CD4-positive, alpha-beta T cell treated with Interleukin-4 for 4 hours (primary cell): Measurements from ENCODE around the gene LCOR.
A peak's percentile ranks its signal among the peaks of the same experiment; 100 is the strongest.
"Not testable (repeated sequence)": the region's sequence is repeated elsewhere in the genome, so short reads cannot be mapped to it uniquely, and the experiment has no call there.

Experiments
- DNase-seq: peaks from one replicate; pipeline ENCODE4 v3.0.0-alpha.2; 2020

LCOR gene

DNA sequence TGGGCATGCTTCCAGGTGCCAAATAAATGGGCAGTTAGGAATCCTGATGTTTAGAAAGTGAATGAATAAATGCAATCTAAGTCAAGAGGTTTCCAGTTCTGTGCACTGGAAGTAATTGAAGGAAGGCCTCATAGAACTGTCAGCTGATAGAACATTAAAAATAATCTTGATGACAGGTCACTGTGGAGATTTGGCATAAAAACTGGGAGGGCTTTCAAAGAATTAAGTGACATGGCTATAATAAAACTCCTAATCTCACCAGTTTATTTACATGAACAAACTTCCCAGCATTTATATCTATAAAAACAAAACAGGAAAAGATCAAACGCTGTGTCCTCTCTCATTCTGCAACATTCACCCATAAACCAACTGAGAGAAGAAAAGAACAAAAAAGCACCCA is 183.1 kb downstream of the LCOR start:
- DNase-seq: no peak

DNA sequence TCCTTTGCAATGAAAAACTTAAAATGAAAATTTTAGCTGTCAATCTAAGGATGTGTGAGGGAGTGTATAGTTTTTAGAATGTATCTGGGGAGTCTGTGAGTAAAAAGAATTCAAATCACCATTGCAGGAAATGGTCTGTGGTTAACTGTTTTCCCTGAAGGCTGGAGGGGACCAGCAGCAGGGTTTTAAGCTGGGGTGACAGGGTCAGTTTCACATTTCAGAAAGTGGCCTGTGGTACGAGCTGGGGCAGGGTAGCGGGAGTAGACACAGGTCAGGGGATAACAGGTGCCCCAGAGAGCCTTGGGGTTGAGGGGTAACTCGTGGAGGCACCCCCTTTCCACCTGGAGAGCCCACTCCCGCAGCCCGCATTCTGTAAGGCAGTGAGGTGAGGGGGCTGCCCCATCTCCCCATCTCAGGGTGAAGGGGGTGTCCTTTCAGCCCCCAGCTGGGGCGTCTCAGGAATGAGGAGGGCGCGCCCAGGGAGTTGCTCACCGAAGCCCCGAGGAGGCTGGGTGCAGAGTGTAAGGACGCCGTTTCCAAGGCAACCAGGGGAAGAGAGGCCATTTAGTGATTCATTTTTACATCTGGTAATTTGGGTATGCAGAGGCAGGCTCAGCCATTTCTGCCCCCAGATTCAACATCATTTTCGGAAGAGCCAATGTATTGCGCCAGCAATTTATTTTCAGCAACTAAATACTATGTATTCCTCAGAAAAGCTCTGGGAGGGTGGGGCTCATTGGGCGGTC is 184.8 kb downstream of the LCOR start:
- DNase-seq: no peak

DNA sequence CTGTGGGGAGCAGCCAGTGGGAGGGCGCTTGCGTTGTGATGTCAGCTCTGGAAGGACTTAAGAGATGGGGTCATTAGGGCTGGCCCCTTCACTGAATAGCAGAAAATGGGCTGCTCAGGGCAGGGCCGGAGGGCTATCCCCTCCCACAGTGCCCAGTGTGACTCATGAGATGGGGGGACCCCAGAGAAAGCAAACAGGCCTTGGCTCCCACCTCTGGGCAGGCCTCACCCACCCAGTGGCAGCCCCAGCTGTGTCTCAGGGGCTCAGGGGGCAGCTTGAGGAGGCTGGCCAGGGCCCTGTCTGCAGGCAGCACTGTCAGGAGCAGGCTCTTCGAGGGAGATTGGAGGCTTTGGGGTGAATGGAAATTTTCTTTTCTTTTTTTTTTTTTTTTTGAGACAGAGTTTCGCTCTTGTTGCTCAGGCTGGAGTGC is 185.4 kb downstream of the LCOR start:
- DNase-seq: no peak

DNA sequence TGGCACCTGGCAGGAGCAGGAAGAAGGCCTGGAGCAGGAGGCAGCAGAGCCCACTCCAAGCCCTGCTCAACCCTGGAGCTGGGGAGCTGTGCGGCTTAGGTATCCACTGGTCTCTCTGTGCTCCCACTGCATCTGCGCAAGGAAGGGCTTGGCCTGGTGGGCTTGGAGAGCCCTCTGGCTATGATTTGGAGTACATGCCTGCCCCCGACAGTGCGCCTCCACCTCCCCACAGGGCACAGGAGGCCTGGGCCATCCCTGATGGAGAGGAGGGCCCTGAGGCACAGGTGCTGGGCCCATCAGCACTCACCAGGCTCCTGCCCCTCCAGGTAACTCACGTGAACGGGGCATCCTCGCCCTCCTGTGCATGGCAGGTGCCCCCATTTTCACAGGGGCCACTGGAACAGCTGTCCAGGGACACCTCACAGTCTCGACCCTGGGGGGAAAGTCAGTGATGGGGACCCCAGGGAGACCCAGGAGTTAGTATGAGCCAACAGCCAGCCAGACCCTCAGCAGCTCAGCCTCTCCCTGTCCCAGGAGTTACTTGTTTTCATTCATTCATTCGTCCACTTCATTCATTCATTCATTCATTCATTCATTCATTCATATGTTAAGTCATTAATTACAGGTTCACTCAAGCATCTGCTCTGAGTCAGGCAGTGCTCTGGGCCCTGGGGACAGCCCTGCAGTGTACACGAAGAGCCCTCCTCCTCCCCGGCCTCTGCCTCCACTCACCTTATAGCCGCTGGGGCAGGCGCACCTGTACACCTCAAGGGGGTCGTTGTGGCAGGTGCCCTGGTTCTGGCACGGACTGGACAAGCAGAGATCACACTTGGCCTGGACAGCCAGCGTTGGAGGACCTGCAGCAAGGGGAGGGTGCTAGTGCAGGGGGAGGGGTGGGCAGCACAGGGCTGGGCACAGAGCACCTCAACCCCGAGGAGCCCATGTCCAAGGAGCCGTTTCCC is 186.4 kb downstream of the LCOR start:
- no peak for DNase-seq

DNA sequence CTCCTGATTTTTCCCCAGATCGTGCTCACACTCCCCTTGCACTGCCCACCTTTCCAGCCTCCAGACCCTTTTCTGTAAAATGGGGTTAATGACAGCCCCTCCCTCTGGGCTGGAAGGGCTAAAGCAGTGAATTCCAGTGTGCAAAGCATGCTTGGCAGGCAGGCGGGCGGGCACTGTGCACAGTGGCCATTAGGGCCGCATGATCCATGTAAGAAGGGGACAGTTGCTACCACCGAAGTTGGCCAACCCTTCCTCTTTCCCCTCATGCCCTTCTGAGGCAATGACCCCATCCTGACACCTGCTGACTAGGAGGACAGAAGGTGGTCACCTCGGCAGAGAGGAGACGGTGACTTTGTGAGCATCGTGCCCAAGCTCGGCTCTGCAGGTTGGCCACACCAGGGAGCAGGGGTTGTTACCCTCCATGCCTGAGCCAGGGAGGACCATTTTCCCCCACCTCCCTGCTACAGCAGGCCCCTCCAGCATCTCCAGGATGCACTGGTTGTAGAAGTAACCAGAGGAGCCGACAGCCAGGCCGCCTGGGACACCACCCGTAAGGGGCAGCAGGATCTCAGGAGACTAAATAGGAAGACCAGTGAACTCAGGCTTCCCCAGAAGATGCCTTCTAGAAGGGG is 187.2 kb downstream of the LCOR start:
- DNase-seq: no peak

DNA sequence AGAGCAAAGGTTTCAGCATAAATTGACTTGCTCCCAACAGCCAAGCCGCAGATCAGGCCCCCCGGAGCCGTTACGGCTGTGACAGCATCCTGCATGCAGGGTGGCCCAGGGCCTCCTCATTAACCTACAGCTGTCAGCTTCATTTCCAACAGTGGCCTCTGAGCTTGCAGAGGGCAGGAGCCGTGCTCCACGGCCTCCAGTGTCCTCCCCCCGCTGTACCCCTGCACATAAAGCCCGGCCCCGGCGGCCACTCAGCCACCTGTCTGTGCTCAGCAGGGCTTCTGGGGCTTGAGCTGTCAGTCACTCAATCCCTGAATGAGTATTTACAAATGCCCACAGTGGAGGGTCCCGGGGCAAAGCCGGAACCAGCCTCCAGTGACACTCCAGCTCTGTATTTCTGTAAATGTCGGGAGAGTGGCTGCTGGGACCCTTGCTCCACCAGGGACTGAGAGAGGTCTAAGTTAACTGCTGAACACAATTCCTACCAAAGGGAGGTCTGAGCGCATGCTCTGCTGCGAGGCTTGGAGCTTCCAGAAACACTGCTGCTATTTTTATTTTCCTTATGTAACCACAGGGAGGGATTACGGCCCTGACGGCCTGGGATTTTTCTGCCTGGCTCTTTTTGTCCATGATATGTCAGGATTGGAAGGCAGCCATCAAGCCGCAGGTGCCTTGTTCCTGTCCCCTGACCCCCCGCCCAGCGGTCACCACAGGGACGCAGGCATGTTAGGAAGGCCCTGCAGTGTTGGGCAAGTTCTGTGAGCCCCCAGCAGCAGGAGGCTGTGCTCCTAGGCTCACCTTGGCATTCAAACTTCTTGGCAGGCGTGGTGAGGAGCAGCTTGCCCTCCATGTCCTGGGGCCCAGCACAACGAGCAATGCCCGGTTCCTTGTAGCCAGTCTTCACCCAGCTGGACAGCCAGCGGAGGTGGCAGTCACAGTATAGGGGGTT is 188.6 kb downstream of the LCOR start:
- DNase-seq: no peak

DNA sequence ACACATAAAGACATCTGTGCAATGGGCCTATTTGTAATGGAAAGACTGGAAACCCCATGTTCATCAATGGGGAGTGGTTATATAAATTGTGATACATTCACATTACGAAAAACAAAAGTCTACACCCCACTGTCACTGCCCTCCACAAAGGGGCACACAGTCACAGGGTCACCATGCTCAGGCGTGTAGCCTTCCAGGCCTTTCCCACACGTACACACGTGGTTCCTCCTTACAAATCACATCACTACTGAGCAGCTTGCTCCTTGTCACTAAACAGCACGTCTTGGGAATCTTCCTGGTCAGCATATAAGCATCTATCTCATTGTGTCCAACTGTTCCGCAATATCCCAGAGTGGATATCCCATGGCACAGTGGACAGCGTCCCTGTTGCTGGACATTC is 190.5 kb downstream of the LCOR start:
- no peak for DNase-seq

DNA sequence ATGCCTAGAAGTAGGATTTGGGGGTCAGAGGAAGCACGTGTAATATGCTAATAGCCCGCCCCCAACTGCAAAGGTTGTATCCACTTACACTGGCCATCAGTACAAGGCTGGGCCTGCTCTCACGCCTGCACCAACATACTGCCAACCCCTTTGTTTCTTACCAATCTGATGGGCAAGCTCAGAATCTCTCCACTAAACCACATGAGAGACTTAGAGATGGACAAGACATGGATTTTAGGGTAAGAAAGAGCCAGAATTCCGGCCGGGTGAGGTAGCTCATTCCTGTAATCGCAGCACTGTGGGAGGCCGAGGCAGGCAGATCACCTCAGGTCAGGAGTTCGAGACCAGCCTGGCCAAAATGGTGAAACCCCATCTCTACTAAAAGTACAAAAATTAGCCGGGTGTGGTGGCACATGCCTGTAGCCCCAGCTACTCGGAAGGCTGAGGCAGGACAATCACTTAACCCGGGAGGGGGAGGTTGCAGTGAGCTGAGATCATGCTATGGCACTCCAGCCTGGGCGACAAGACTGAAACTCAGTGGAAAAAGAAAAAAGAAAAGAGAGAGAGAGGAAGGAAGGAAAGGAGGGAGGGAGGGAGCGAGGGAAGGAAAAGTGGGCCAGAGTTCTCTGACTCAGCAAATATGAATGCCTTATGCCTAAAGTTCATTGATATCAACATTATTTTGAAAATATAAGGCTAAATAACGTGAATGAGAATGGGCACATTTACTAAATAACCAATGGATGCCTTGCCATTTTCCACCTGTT is 191.5 kb downstream of the LCOR start:
- no peak for DNase-seq

DNA sequence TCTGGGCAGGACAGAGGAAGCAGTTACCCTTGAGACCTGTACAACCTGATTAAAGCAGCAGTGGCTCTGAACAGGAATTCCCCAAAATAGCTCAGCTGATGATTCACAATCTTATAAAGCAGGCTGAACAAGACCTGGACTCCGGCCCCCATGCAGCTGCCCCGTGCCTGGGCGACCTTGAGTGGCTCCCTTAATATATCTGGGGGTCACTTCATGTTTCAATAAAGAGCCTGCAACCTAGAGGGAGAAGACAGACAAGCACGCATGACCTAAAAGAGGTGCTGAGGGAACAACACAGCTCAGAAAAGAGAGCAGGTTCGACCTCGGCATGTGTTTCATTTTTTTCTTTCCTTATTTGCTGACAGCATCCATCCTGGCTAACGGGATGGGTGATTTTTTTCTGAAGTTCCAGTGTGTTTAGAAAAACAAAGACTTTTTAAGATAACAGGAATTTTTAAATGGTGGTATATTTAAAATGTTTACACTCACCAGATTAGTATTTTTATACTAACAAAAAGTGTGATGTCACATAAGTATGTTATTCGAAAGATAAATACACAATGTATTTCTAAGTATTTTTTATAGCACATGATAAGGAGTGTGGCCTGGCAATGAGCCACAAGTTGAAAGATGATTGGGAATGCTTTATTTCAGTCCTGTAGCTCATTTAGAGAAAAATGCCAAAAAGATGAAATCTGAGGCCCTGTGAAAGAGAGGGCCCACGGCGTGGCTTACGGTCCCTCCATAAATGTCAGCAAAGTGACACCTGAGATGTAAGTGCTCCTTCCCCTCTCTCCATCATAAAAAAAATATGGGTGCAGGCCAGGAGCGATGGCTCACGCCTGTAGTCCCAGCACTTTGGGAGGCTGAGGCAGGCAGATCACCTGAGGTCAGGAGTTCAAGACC is 192.3 kb downstream of the LCOR start:
- no peak for DNase-seq

DNA sequence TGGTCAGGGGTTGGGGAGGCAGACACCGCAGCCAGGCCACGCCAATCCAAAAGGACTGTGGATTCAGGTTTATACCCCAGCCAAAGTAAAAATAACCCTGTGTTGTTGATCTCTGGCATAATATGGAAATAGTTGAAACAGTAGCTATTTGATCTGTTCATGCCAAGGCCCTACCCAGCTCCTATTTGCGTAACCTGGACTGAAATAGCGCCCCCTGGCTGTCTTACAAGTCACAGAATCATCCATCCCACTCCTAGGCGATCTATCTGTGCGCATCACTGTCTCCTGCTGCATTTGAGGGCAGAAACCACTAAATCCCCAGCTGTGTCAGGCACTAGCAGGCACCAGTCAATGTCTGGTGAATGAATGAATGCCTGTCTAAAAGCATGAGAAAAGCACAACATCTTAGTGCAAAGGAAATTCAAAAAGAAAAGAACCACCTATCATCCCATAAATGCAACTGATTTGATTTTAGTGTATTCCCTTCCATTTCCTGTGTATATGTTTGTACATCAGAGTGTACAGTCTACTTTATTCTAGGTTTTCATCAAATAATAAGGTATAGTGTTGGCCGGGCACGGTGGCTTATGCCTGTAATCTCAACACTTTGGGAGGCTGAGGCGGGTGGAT is 193.6 kb downstream of the LCOR start:
- DNase-seq: peak; percentile 48

DNA sequence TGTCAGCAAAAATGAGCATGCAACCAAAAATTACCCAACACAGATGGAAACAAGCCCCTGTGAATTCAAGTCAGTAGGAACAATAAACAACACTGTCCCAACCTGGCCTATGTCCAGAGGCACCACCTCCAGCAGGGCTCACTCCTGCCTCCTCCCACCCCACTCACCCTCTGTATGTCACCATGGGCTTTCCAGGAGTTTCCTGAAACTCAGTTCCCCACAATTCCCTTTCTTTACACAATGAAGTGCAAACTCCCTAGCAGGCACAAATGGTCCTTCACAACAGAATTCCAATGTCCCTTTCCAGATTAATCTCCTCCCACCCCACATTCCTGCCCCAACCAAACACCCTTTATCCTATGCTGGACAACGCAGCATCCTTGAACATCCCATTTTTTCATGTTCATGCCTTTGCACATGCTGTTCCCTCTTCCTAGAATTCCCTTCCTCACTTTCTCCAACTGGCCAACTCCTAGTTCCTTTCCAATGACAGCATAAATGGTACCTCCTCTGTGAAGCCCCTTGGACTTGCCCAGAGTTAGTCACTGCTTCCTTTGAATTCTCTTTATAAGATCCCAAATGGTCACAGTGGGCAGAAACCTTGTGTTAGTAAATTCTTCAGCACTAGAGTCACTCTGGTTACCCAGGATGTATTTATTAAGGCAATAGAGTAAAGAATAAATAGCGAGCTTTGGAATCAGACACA is 196.2 kb downstream of the LCOR start:
- no peak for DNase-seq

DNA sequence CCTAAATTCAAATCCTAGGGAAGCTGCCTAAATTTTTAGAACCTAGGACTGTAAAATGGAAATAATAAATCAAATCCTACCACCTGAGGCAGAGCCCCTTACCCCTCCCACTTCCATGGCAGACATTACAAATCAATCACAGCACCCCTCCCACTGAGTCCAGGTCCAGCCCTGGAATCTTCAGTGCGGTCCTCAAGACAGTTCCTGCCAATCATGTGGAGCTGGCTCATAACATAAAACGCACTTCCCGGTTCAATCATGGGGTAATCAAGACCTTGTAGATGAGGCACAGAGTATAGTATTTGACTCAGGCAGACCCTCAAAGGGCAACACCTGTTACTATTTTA is 196.7 kb downstream of the LCOR start:
- DNase-seq: no peak

DNA sequence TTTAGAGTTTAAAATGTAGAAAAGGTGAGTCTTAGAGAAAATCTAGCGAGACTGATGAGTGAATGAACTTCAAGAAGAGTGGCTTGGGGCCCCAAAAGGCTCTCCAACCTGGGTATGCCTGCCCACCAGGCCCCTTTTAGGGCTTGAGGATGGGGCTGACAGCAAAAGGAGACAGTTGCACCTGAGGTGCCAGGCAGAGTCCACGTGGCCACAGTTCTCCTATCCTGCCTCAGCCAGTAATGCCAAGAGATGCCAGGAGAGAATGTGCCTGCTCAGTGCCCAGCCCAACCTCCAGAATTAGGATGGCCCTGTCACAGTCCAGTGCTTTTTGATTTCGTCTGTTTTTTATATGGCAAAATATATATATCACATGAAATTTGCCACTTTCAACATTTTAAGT is 197.2 kb downstream of the LCOR start:
- DNase-seq: no peak

DNA sequence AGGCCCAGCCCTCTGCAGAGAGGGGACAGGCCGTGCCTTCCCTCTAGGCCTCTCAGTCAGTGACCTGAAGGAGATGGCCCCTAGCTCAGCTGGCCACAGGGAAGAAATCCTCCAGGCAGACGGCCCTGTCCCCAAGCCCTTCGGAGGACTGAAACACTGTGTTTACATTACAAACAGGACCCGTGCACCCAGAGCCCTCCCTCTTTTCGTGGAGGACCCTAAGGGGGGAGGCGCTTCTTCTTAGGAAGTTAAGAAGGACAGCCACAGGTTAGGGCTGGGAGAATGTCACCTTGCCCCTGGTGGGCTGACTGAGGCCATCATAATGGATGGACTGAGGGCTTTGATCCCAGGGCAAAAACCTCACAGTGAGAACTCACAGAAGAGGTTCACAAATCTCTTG is 198.8 kb downstream of the LCOR start:
- no peak for DNase-seq

DNA sequence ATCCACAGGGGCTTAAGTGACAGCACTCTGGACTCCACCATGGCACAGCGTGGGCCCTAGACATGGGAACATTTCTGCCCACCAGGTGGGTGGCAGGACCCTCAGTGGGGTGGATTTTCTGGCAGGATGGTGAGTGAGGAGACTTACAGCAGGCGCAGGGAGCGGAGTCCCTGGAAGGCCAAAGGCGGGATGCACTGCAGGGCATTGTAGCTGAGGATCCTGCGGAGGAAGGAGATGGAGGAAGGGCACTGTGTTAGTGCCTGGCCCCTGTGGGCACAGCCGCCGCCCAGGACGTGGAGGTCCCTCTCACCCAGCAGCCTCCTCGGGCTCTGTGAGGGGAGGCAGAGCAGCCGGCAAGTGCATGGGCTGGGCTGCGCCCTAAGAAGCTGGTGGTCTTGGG is 199.4 kb downstream of the LCOR start:
- no peak for DNase-seq

DNA sequence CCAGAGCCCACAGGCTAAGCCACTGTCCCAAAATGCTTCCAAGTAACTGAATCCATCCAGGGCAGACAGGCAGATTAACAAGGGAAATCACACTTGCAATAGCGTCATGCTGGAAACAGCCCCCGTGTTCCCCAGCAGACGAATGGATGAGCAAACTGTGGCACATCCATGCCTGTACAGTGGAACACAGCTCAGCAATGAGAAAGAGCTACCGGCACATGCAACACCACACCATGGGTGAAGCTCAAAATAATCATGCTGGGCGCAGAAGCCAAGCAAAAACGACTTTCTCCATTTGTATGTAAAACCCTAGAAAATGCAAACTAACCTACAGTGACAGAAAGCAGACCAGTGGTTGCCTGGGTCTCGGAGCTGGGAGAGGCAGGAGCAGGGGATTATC is 200.5 kb downstream of the LCOR start:
- DNase-seq: no peak

DNA sequence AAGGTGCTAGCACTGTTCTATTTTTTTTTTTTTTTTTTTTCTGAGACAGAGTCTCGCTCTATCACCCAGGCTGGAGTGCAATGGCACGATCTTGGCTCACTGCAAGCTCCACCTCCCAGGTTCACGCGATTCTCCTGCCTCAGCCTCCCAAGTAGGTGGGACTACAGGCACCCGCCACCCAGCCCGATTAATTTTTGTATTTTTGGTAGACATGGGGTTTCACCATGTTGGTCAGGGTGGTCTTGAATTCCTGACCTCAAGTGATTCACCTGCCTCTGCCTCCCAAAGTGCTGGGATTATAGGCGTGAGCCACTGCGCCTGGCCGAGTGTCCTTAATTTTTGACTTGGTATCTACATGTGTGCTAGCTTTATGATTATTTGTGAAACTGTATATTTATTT is 201.7 kb downstream of the LCOR start:
- not testable (repeated sequence) for DNase-seq

DNA sequence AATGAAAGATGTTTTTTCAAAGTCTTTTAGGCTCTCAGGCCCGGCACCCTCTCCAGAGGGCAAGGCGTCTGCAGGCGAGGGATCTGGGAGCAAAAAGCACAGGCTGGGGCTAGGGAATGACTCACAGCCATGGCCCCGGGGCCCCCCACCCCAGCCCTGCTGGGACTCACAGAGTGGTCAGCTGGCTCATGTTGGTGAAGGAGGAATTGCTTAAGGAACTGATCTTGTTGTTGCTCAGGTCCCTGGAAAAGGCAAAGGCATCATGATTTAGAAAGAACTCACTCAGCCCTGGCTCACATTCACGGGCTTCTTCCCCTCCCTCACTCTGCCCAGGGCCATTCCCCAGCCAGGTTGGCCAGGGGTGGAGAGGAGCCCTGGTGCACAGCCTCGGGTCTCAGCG is 202.2 kb downstream of the LCOR start:
- DNase-seq: no peak

DNA sequence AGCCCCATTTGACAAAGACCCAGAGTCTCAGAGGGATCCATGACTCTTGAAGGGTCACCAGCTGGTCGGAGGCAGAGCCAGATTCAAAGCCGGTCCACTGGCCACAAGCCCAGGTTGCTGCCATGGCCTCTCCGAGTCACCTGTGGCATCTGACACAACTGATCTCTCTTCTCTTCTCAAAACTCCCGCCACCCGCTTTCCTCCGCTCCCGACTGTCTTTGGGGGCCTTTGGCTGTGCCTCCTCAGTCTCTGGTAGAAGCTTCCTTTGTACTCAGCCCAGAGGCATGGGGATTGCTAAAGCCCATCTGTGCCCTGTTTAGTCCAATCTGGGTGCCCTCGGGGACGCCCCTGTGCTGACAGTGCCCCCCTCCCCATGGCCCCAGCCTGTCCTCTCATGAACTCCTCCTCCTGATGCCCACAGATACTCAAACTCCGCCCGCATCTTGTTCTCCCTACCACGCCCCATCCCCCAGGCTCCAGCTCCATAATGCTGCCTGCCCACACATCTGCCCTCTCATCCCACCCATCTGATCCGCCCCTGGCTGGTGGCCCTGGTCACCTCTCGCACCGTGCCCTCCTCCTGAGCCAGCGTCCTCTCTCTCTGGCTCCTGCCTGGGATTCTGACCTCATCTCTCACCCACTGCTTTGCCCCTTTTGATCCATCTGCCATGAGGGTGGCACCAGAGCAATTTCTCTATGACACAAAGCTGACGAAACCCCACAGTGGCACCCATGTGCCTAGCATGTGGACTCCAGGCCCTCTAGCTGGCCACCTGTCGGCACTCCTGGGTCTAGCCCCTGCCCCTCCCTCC is 203.1 kb downstream of the LCOR start:
- DNase-seq: no peak
